Stimulated activated CD4-positive, alpha-beta T cell treated with anti-CD3 and anti-CD28 coated beads, TNF-alpha, amount 100 ng/mL, for 1 hour (primary cell): ENCODE data around the gene COX20.
"Not testable (repeated sequence)": the region's sequence is repeated elsewhere in the genome, so short reads cannot be mapped to it uniquely, and the experiment has no call there.

Experiments used
- DNase-seq, 3 donors: peaks; one replicate each; pipeline ENCODE4 v3.0.0-alpha.2; 2020; ENCODE audit warnings: low read depth in 3 of 3, low spot score in 1 of 3

The COX20 gene

DNA sequence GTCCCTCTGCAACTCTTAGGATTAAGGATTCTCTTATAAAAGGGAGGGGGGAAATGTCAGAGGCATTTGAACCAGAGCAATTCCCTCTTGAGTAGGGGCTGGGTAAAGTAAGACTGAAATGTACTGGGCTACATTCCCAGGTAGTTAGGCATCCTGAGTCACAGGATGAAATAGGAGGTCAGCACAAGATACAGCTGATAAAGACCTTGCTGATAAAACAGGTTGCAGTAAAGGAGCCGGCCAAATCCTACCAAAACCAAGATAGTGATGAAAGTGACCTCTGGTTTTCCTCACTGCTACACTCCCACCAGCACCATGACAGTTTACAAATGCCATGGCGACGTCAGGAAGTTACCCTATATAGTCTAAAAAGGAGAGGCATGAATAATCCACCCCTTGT is 14.3 kb upstream of the COX20 start:
- DNase-seq: no peak

DNA sequence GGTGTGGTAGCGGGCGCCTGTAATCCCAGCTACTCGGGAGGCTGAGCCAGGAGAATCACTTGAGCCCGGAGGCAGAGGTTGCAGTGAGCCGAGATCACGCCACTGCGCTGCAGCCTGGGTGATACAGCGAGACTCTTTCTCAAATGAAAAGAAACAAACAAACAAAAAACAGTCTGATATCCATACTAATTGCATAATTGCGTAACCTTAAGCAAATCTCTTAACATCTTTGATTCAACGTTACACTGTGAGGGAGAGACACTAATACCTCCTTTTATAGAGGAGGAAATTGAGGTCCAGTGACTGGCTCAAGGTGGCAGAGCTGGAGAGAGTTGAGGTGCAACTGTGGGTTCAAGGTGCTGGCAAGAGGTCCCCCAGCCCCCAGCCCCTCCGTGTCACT is 12.6 kb upstream of the COX20 start:
- no peak for DNase-seq

DNA sequence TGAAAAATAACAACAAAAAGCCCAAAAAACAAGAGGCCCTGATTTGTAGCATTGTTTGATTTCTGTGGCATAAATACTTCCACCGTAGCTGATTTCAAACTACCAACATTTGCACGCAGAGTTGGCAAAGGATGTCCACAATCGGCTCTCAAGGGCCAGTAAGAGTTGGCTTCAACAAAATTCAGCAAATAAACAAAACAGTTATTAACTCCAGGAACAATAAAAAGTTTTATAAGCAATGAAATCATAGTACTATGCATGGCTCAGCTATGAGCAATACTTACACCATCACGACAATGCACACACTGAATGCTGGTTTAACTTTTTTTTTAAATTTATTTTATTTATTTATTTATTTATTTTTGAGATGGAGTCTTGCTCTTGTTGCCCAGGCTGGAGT is 8.7 kb upstream of the COX20 start:
- DNase-seq: no peak

DNA sequence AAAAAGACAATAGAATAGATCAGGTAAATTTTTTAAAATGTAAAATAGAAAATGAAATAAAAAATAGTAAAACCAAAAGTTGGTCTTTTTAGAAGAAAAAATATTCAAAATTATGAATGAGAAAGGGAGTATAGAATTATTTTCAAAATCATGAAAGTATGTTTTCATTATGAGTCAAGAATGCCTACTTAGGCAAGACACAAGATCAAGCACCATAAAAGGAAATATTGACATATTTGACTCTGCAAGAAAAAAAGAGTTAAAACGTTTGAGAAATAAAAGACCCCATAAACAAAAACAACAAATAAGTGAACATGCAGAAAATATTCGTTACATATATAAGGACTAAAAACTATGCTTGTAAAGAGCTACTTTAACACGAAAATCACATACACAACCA is 4.8 kb upstream of the COX20 start:
- no peak for DNase-seq

DNA sequence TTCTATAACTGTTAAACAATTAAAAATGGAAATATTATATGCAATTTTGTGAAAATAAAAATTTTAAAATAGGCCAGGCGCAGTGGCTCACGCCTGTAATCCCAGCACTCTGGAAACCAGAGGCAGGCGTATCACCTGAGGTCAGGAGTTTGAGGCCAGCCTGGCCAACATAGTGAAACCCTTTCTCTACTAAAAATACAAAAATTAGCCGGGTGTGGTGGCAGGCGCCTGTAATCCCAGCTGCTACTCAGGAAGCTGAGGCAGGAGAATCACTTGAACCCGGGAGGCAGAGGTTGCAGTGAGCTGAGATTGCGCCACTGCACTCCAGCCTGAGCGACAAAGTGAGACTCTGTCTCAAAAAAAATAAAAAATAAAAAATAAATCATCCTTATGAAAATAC is 2.2 kb upstream of the COX20 start:
- not testable (repeated sequence) for DNase-seq

DNA sequence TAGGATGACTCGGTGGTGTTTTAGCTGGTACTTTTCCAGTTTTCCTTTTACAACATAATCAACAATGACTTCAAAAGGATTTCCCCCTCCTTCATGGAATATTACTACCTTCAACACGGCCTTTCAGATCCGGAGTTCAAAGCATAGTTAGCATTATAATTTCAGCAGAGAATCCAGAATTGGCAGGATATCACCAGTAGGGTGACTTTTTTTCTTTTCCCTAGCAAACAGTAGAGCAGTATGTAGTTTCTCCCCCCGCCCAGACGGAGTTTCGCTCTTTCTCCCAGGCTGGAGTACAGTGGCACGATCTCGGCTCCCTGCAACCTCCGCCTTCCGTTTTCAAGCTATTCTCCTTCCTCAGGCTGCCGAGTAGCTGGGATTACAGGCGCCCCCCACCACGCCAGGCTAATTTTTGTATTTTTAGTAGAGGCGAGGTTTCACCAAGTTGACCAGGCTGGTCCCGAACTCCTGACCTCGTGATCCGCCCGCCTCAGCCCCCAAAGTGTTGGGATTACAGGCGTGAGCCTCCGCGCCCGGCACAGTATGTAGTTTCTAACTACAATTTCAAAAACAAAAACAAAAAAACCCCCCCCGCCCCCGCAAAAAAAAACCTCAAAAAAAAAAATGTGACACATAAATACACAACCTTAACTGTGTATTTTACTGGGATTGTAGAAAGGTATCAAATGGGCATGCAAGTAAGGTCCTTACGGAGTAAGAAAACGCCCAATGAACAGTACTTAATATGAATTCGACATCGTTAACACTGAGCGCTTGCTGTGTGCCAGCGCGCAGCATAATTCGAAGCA is 1.5 kb upstream of the COX20 start:
- peak in 2 of 3 donors; percentile 11 to 31 for DNase-seq

- peak in 2 of 3 donors; percentile 67 to 72 for DNase-seq
Measured at GRCh38 chr1:244834543-244835275, 749 bp upstream of the COX20 start.

GRCh38 chr1:244836135-244836521 is 670 bp downstream of the COX20 start:
- DNase-seq: no peak

DNA sequence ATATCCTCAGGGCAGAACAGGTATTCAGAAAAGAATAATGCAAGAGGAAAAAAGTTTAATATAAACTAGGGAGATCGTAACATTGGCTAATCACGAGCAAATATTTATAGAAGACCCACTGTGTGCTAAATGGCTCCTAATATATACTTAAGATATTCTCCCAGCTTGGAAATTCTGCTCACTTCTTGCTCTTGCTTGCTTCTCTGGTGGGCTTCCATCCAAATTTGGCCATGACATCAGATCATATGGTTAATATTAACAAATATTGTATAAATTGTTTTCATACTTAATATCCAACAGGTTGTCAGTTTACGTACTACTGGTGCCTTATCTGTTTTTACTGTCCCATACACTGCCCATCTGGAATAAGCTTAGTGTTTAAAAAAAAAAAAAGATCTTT is 1.1 kb downstream of the COX20 start:
- DNase-seq: no peak

- no peak for DNase-seq
Measured at GRCh38 chr1:244837597-244838258, 2.3 kb downstream of the COX20 start.

DNA sequence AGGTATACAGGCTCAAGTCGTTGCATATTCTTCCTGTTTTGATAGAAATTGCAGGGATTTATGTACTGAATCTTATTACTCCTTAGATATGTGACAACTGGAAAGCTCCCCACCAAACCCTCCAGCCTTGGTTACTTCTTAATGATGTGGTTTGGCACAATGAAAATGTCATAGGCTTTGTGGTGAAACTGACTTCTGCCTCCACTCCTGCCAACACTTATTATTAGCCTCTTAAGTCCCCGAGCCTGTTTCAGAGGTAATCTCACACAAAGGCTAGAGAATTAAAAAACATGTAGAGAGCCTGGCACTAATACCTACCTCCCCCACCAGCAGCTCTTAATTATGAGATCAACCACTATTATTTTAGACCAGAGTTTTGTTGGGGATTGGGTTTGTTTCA is 4.2 kb downstream of the COX20 start:
- no peak for DNase-seq

DNA sequence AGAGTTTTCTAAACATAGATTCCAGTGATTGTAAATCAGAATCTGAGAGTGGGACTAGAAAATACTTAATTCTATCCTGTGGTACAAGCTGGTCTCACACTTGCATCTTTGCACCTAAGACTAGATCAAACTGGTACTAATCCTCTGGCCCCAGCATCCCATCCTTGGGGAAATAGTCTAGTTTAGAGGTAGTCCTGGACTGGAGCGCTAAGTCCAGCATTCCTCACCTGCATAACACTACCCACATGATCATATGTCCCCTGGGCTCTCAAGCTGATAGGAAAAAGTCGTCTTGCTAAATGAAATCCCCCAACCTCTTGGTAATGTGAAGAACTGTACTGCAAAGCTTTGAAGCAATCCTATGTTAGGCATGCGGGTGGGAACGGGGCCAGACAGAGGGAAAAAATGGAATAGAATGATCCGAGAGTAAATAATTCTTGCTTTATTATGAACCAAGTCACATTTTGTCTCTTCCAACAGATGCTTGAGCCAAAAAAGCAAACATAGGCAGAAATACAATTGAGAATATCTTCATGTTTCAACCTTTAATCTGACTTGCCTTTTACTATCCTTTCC is 4.8 kb downstream of the COX20 start:
- no peak for DNase-seq

- DNase-seq: no peak
Measured at GRCh38 chr1:244841273-244841927, 5.9 kb downstream of the COX20 start.

- no peak for DNase-seq
Measured at GRCh38 chr1:244843148-244843978, 7.9 kb downstream of the COX20 start.

DNA sequence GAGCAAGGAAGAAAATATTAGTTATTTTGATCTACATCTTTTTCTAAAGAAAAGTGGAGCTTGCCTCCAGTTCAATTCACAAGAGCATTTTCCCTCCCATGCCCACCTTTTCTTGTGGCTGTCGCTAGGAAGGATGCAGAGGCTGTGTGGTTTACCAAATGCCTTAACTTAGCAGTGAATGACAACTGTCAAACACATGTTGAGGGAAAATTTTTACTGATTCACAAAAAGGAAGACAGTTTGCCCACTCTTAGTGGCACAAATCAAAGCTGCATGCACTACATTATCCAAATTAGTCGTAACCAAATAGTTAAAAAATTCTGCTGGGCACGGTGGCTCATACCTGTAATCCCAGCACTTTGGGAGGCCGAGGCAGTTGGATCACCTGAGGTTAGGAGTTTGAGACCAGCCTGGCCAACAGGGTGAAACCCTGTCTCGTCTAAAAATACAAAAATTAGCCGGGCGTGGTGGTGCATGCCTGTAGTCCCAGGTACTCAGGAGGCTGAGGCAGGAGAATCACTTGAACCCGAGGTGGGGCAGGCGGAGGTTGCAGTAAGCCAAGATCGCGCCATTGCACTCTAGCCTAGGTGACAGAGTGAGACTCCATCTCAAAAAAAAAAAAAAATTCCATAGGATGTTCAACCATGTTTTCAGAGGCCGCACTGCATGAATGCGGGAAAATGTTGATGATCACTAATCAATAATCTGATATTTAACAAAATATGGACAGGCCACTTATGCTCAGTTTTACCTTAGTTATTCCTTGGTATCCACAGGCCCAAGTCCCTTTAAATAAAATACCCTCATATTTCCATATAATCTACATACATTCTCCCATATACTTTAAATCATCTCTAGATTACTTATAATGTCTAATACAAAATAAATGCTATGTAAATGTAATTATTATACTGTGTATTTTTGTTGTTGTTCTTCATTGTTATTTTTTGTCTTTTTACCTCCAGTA is 9.0 kb downstream of the COX20 start:
- no peak for DNase-seq

DNA sequence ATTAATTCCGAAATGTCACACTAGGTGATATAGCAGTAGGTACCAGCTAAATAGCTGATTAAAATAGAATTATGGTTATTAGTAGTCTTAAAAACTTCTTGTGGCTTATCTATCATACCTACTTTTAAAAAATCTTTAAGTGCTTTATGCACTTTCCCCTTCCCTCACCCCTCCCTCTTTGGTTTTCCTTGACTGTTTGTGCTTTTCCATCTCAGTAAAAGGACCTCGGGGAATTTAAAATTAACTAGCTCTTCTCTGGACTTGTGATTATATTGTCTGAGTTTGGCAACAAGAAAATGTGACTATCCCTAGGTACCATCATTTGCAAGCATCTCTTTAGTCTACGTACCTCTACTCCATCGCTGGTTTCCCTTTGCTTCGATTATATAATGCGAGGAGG is 11.2 kb downstream of the COX20 start:
- DNase-seq: no peak

- DNase-seq: no peak
Measured at GRCh38 chr1:244849189-244849866, 13.9 kb downstream of the COX20 start.

DNA sequence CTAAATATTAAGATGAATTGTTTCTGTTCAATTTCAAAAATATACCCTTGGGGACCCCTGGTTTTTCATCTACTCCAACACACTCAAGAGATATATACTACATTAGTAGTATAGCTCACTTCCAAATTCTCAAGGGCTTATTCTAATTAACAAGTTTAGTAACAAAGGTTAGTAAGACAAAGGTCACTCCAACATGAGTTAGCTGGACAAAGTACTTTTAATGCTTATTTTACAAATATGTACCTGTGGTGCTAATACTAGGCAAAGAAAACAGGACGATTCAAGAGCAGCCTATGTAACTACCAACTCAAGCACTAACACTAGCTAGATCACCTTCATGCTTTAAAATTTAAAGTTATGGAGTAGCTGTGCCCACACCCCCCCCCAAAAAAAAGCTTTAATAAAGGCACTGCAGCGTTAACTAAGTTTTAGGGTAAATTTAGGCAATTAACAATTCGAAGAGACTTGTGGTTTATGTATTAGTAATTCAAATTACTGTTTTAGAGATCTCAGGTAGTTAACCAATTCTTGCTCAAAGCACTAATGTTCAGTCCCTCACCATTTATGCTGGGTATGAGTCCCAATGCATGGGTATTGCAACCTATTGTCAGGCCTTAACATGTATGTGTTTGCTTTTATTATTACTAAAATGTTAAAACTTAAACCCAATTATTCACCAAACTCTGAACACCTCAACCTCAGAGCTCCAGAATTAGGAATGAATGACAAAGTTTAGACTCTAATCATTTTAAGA is 14.8 kb downstream of the COX20 start:
- DNase-seq: no peak
